CD14-positive monocyte (primary cell): Measurements from ENCODE around the gene PCF11. TPM values are rescaled to one million over a fixed set of nuclear protein-coding genes. Genes with fewer than 3 reads are reported as not detected.

Source experiments
- DNase-seq, 3 donors: peaks; one replicate each; pipeline ENCODE4 v3.0.0-alpha.2; 2011 to 2022
- H2AFZ ChIP-seq: 2 replicates; pipeline ENCODE4 v1.6.0; 2012; ENCODE audit warnings: mild to moderate bottlenecking, low read depth, low read length, inconsistent platforms; ENCODE audit not compliant: insufficient read depth, poor library complexity, severe bottlenecking
- H3K27ac ChIP-seq, 2 donors: 1 replicate in 1 of 2; 2 replicates in 1 of 2; pipeline ENCODE4 v1.5.1; 2012 to 2013; ENCODE audit warnings: low read length in 2 of 2, control low read depth in 1 of 2, inconsistent platforms in 1 of 2, low read depth in 1 of 2, mild to moderate bottlenecking in 1 of 2
- H3K27me3 ChIP-seq, 2 donors: one replicate each; pipeline versions ENCODE4 v1.6.0 to v1.6.1; 2011 to 2013; ENCODE audit warnings: low read length in 2 of 2; ENCODE audit not compliant: control insufficient read depth in 2 of 2, insufficient read depth in 2 of 2
- H3K36me3 ChIP-seq, 2 donors: replicated peaks in 1 of 2; 1 replicate in 1 of 2; 2 replicates in 1 of 2; pipeline versions ENCODE4 v1.5.1 to v1.6.1; 2012 to 2013; ENCODE audit warnings: low read length in 2 of 2, control low read depth in 1 of 2, inconsistent platforms in 1 of 2, mild to moderate bottlenecking in 1 of 2; ENCODE audit not compliant: insufficient read depth in 2 of 2, control insufficient read depth in 1 of 2
- H3K4me1 ChIP-seq, 2 donors: 1 replicate in 1 of 2; 2 replicates in 1 of 2; pipeline versions ENCODE4 v1.5.1 to v1.6.1; 2012 to 2013; ENCODE audit warnings: low read length in 2 of 2, control low read depth in 1 of 2, inconsistent platforms in 1 of 2, mild to moderate bottlenecking in 1 of 2, moderate library complexity in 1 of 2; ENCODE audit not compliant: insufficient read depth in 2 of 2, control insufficient read depth in 1 of 2
- H3K4me2 ChIP-seq: replicated peaks from 2 replicates; pipeline ENCODE3; 2012; ENCODE audit warnings: low read length, moderate library complexity, mild to moderate bottlenecking; ENCODE audit not compliant: poor library complexity, severe bottlenecking; ENCODE audit errors: extremely low read depth
- H3K4me3 ChIP-seq, 3 experiments: fragments of 200-600 bp in 1 of 3; sonication (generic) in 1 of 3; replicated peaks in 1 of 3; 1 replicate in 2 of 3; 2 replicates in 1 of 3; pipeline ENCODE4 v1.5.1; 2011 to 2013; ENCODE audit warnings: low read length in 3 of 3, mild to moderate bottlenecking in 3 of 3, control low read depth in 2 of 3, low read depth in 2 of 3, inconsistent platforms in 1 of 3, moderate library complexity in 1 of 3
- H3K79me2 ChIP-seq: 2 replicates; pipeline ENCODE4 v1.6.0; 2012; ENCODE audit warnings: mild to moderate bottlenecking, control low read depth, inconsistent platforms, low read length, moderate library complexity; ENCODE audit not compliant: insufficient read depth
- H3K9ac ChIP-seq: 2 replicates; pipeline ENCODE4 v1.6.0; 2017; ENCODE audit warnings: low read length, mild to moderate bottlenecking; ENCODE audit not compliant: insufficient read depth, poor library complexity, severe bottlenecking
- H3K9me3 ChIP-seq, 2 donors: replicated peaks in 1 of 2; 1 replicate in 1 of 2; 2 replicates in 1 of 2; pipeline versions ENCODE4 v1.5.1 to v1.6.1; 2012 to 2013; ENCODE audit warnings: low read length in 2 of 2, control low read depth in 1 of 2; ENCODE audit not compliant: control insufficient read depth in 1 of 2, insufficient read depth in 1 of 2
- H4K20me1 ChIP-seq: 2 replicates; pipeline ENCODE4 v1.6.0; 2012; ENCODE audit warnings: mild to moderate bottlenecking, low read length, control low read depth, moderate library complexity; ENCODE audit not compliant: insufficient read depth
- H3K27ac Mint-ChIP-seq, 7 donors: one replicate each; pipeline ENCODE4 v1.8.0; 2020; ENCODE audit warnings: mild to moderate bottlenecking in 7 of 7, mixed read lengths in 7 of 7, moderate library complexity in 6 of 7, inconsistent platforms in 2 of 7
- H3K27me3 Mint-ChIP-seq, 3 donors: one replicate each; pipeline ENCODE4 v1.8.0; 2021 to 2022; ENCODE audit warnings: low read depth in 3 of 3, mild to moderate bottlenecking in 3 of 3, mixed read lengths in 3 of 3, moderate library complexity in 3 of 3, inconsistent platforms in 1 of 3
- H3K36me3 Mint-ChIP-seq, 2 donors: one replicate each; pipeline ENCODE4 v1.8.0; 2020; ENCODE audit warnings: mixed read lengths in 2 of 2, inconsistent platforms in 1 of 2, mild to moderate bottlenecking in 1 of 2
- H3K4me1 Mint-ChIP-seq: one replicate; pipeline ENCODE4 v1.8.0; 2020; ENCODE audit warnings: mild to moderate bottlenecking, mixed read lengths
- H3K4me3 Mint-ChIP-seq, 2 donors: one replicate each; pipeline ENCODE4 v1.8.0; 2020; ENCODE audit warnings: mild to moderate bottlenecking in 2 of 2, mixed read lengths in 2 of 2, moderate library complexity in 1 of 2
- H3K9me3 Mint-ChIP-seq, 7 donors: one replicate each; pipeline ENCODE4 v1.8.0; 2020 to 2022; ENCODE audit warnings: mixed read lengths in 7 of 7, mild to moderate bottlenecking in 6 of 7, moderate library complexity in 6 of 7, inconsistent platforms in 2 of 7
- WGBS: methylation state at CpG from one replicate; pipeline ENCODE4 v1.1.5; 2013; ENCODE audit warnings: missing lambda C conversion rate; ENCODE audit not compliant: insufficient coverage; 5-methylcytosine and 5-hydroxymethylcytosine counted together
- intact Hi-C, 2 donors: fragments of 100-400 bp; cut with micrococcal nuclease; formaldehyde crosslinking; loops; one replicate each; pipeline versions ENCODE4 v1.15.0 to v1.15.1; 2023
- polyA plus RNA-seq, 3 donors: library from polyadenylated mRNA; depleted of rRNA in 1 of 3; unstranded in 2 of 3; stranded (reverse) in 1 of 3; fragments of 300-500 nt in 2 of 3; fragments of >200 nt in 1 of 3; fragmentation: Illumina TruSeq in 2 of 3; gene quantifications; 1 replicate in 2 of 3; 2 replicates in 1 of 3; pipeline ENCODE4 v1.2.3, GENCODE V29; 2012 to 2021
- TF ChIP-seq, protein P1 (sequence below): fragments of 200-600 bp; IDR thresholded peaks from one replicate; pipeline ENCODE4 v1.8.0; 2022; ENCODE audit warnings: antibody characterized with exemption, mild to moderate bottlenecking

PCF11 gene
- polyA plus RNA-seq, 3 donors: 8.3 to 78.1 (median 15.7) TPM

DNA sequence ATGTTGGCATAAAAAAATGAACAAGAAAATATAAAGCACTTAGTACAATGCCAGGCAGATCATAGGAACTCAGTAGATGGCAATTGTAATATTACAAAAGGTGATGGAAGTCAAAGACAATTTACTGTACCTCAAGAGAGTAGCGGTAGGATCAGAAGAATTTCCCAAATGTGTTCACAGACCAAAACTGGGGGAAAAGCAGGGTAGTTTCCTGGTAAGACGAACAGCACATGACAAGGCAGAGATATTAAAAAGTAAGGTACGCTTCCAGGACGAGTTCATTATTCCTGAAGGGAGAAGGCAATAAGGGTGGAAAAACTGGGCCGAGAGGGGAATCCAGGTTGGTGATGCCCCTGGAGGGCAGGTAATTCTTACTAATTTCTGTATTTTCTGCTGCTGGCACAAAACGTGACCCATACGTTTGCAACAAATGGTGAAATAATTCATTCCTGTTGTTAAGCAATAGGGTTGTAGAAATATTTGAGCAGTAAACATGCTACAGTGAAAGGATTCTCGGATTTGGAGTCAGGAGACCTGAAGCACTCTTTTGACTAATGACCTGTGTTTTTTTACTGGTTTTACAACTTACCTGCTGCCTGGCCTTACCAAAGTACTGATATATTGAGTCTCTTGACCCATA lies 35.8 kb downstream of the PCF11 start:
- no peaks in the 10 kb centered on the region for H3K9me3 ChIP-seq
- intact Hi-C loops: loop anchor here (1.0 to 10.0 kb wide), 4 partner anchors 35 to 118 kb away; partner anchors contain the start of genes CCDC90B (in 2 of the 2), PCF11 (in 1 of the 2) and RAB30 (in 1 of the 2)
- peaks cover 28% of the 10 kb centered on the region for H3K79me2 ChIP-seq
- peaks cover 18 to 34% of the 10 kb centered on the region in 2 donors for H3K36me3 ChIP-seq
- Mint-ChIP-seq H3K4me1 (peaks cover 31% of the 10 kb centered on the region), H3K27me3 (no peaks in the 10 kb centered on the region), H3K9me3 (no peaks in the 10 kb centered on the region), H3K27ac (peak overlapping the region; percentile 97 to 100 (median 99)), H3K36me3 (peaks cover 27 to 38% of the 10 kb centered on the region in 2 donors), H3K4me3 (peak overlapping the region; percentile 97 to 99)
- peak overlapping the region; percentile 98 for H3K4me2 ChIP-seq
- peak; percentile 9 to 55 (median 46) for DNase-seq
- peak overlapping the region; percentile 90 for H2AFZ ChIP-seq
- peak overlapping the region; percentile 82 to 99 (median 85) for H3K4me3 ChIP-seq
- peaks cover 23 to 27% of the 10 kb centered on the region in 2 donors for H3K4me1 ChIP-seq
- H3K27me3 ChIP-seq: no peaks in the 10 kb centered on the region
- peaks cover 5% of the 10 kb centered on the region for H4K20me1 ChIP-seq
- peak overlapping the region; percentile 85 for H3K9ac ChIP-seq
- peak overlapping the region; percentile 93 to 96 for H3K27ac ChIP-seq
- WGBS: 22% methylated on average over 6 of the region's 8 CpGs
- TF ChIP-seq, protein P1, sequence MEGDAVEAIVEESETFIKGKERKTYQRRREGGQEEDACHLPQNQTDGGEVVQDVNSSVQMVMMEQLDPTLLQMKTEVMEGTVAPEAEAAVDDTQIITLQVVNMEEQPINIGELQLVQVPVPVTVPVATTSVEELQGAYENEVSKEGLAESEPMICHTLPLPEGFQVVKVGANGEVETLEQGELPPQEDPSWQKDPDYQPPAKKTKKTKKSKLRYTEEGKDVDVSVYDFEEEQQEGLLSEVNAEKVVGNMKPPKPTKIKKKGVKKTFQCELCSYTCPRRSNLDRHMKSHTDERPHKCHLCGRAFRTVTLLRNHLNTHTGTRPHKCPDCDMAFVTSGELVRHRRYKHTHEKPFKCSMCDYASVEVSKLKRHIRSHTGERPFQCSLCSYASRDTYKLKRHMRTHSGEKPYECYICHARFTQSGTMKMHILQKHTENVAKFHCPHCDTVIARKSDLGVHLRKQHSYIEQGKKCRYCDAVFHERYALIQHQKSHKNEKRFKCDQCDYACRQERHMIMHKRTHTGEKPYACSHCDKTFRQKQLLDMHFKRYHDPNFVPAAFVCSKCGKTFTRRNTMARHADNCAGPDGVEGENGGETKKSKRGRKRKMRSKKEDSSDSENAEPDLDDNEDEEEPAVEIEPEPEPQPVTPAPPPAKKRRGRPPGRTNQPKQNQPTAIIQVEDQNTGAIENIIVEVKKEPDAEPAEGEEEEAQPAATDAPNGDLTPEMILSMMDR: no peak

DNA sequence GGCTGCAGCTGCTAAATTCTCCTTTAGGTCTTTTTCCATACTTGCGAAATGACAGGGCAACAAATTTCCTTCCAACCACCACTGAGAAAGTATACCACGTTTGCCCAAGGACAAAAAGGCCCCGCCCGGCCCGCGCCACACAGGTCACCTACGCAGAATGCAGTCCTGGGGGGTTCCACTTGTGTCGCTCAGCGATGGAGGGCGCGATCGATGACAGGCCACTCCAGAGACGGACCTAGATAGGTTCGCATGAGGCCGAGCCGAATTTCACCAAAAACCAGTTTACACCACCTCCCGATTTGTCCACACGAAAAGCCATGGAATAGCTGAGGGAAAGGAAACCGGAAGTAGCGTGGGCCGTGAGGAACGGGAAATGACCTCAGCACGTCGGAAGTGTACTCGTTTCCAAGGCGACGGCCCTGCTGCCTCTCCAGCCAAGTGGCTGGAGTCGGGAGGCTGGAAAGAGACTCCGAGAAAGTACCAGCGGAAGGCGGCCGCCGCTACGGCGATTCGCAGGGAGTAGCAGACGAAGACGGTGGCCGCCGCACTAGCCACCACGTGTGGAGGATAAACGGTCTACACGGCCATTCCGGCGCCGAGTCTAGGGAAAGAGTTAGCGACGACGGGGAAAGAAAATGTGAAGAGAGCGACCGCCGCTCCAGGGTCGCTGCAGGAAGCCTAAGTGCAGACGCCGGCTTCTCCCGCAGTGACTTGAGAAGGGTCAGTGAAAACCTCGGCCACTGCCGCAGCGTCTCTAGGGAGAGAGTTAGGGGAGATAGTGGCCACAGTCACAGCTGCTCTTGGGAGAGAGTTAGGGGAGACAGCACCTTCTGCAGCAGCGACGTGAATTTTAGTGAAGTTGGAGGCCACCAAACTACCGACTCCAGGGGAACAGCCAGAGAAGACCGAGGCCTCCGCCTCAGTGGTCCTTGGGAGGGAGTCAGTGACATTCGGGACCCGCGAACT lies 36.7 kb downstream of the PCF11 start, which contains the start of gene ANKRD42:
TSS of gene ANKRD42 (plus strand) at position 398 of the 966 bp plus-strand sequence. CDS start 959 bp downstream, outside the sequence.
- Histone ChIP-seq H3K27me3 (no peaks in the 10 kb centered on the region), H3K27ac (peak within 1 kb of the TSS; percentile 93 to 96), H3K9me3 (no peaks in the 10 kb centered on the region), H4K20me1 (peaks cover 2% of the 10 kb centered on the region), H3K36me3 (peaks cover 21 to 40% of the 10 kb centered on the region in 2 donors), H3K4me3 (peak within 1 kb of the TSS; percentile 82 to 99 (median 85)), H2AFZ (peak within 1 kb of the TSS; percentile 90), H3K79me2 (peaks cover 28% of the 10 kb centered on the region), H3K9ac (peak within 1 kb of the TSS; percentile 85), H3K4me2 (peak within 1 kb of the TSS; percentile 98), H3K4me1 (peaks cover 23 to 27% of the 10 kb centered on the region in 2 donors)
- no peaks in the 10 kb centered on the region for H3K27me3 Mint-ChIP-seq
- peaks cover 32 to 41% of the 10 kb centered on the region in 2 donors for H3K36me3 Mint-ChIP-seq
- under 1% methylated on average over 58 of the region's 67 CpGs for WGBS
- H3K9me3 Mint-ChIP-seq: no peaks in the 10 kb centered on the region
- TF ChIP-seq, protein P1: no peak
- peak within 1 kb of the TSS; percentile 97 to 99 for H3K4me3 Mint-ChIP-seq
- peaks cover 31% of the 10 kb centered on the region for H3K4me1 Mint-ChIP-seq
- H3K27ac Mint-ChIP-seq: peak within 1 kb of the TSS; percentile 97 to 100 (median 99)
- peak; percentile 90 to 96 (median 96) for DNase-seq
- intact Hi-C loops: loop anchor here (1.0 to 10.0 kb wide), 6 partner anchors 36 to 293 kb away; partner anchors contain the start of genes CCDC90B (in 2 of the 2), PCF11 (in 2 of the 2), DDIAS (in 1 of the 2) and PRCP (in 1 of the 2)
